Ishikawa (cell line): ENCODE results near the gene TTC34.
A peak's percentile ranks its signal among the peaks of the same experiment; 100 is the strongest.

Experiments
- CEBPB ChIP-seq: IDR thresholded peaks from 2 replicates; pipeline ENCODE4 v1.6.1; 2012
- EGR1 ChIP-seq: IDR thresholded peaks from 2 replicates; pipeline ENCODE4 v1.6.1; 2012
- EP300 ChIP-seq: IDR thresholded peaks from 2 replicates; pipeline ENCODE4 v1.6.1; 2012; ENCODE audit warnings: borderline replicate concordance
- FOXM1 ChIP-seq: IDR thresholded peaks from 2 replicates; pipeline ENCODE4 v1.6.1; 2012; ENCODE audit warnings: low read depth, borderline replicate concordance
- NFIC ChIP-seq: IDR thresholded peaks from 2 replicates; pipeline ENCODE4 v1.6.1; 2012
- RAD21 ChIP-seq: IDR thresholded peaks from 2 replicates; pipeline ENCODE4 v1.6.1; 2012; ENCODE audit warnings: low read depth
- TAF1 ChIP-seq: IDR thresholded peaks from 2 replicates; pipeline ENCODE4 v1.6.1; 2012; ENCODE audit warnings: low read depth, mild to moderate bottlenecking
- TCF12 ChIP-seq: IDR thresholded peaks from 2 replicates; pipeline ENCODE4 v1.6.1; 2012; ENCODE audit warnings: low read depth
- TEAD4 ChIP-seq: IDR thresholded peaks from 2 replicates; pipeline ENCODE4 v1.6.1; 2012
- YY1 ChIP-seq: IDR thresholded peaks from 2 replicates; pipeline ENCODE4 v1.6.1; 2012; ENCODE audit warnings: low read depth
- ZBTB7A ChIP-seq: IDR thresholded peaks from 2 replicates; pipeline ENCODE4 v1.6.1; 2012; ENCODE audit warnings: low read depth
- TF ChIP-seq, protein P1 (sequence below): IDR thresholded peaks from 2 replicates; pipeline ENCODE4 v1.6.1; 2012
- TF ChIP-seq, protein P2 (sequence below): IDR thresholded peaks from 2 replicates; pipeline ENCODE4 v1.6.1; 2012; ENCODE audit warnings: low read depth, mild to moderate bottlenecking
- TF ChIP-seq, protein P3 (sequence below): IDR thresholded peaks from 2 replicates; pipeline ENCODE4 v1.6.1; 2012

TTC34 gene, protein sequence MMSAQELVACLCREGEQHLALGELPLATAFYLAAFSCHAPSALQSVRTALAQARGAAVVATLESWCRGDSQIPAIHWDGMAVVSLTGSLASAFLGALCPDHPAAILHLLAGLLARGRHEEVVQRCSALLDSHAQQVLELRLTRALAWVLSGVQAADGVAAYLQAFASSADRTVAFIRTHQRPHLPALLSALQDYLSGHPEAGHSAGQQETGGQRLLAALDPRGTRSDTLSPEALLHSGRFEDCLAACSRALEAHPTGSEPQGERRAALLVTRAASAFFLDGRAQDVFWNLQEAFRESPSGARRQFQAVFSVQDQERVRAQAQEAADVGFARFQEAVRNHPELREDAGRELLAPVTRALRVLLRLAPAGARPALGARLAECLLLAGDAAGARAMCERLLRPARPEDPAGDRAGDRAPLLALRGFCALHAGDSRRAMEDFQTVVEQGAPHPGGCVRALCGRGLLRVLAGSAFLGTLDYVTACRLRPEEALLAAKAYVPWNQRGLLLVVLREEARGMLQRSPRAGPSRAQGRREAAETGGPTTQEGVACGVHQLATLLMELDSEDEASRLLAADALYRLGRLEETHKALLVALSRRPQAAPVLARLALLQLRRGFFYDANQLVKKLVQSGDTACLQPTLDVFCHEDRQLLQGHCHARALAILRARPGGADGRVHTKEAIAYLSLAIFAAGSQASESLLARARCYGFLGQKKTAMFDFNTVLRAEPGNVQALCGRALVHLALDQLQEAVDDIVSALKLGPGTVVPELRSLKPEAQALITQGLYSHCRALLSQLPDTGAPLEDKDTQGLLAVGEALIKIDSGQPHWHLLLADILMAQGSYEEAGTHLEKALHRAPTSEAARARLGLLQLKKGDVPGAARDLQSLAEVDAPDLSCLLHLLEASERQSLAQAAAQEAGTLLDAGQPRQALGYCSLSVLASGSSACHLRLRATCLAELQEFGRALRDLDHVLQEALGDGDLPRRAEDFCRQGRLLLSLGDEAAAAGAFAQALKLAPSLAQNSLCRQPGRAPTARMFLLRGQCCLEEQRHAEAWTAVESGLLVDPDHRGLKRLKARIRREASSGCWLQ

DNA sequence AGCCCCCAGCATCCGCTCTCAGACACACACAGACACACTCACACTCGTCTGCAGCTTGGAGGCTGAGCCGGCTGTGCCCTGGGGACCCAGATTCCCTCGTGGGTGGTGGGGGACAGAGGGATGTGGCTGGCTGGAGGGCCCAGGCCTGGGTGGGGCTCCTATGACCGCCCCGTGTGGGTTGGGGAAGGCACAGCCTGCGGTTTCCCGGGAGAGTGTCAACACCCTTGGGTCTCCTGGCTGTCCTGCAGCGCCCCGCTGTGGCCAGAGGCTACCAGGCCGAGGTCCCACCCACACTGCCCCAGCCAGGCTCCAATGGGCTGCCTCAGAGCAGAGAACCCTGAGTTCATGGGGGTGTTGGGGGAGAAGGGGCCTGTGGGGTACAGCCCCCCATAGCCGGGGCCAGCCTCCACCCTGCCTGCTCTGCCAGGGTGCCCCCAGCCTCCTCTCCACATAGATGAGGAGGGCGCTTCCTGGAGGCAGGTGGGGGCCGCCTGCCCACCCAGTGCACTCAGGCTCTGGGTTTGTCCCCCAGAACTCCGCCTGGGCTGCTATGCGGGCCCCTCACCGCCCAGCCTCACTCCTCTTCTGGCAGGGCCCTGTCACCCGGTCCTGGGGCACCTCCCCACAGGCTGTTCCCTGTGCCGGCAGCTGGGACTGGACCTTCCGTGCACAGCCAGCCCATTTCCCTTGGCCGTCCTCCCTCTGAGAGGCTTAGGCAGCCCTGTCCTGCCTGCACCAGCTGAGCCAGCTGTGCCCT lies at the start of gene TTC34:
Gene TTC34, minus strand, starts transcription at position 159 of the 757 bp plus-strand sequence. CDS start 866 bp downstream, outside the sequence.
- TF ChIP-seq EP300 (no peak), RAD21 (peak; percentile 74)

DNA sequence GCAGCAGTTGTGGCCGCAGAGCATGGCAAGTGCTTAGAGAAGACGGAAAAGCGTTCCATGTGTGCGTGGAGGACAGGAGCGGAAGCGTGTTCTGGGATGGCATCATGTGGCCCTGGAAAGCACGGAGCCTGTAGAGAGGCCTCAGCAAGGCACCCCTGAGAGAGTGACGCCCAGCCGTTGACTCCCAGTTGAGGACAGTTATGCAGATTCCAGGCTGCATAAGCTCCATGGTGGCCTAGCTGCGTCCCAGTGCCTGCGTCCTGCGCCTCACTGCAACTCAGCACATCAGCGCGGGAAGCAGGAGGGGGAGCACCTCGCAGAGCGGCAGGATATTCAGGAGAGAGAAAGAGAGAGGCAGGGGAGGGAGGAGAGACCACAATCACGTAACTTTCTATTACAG lies 49.0 kb upstream of the TTC34 start:
- TF ChIP-seq ZBTB7A (no peak), TAF1 (no peak), FOXM1 (no peak), TEAD4 (no peak), TCF12 (no peak), EGR1 (no peak), NFIC (no peak)
- TF ChIP-seq, protein P1, sequence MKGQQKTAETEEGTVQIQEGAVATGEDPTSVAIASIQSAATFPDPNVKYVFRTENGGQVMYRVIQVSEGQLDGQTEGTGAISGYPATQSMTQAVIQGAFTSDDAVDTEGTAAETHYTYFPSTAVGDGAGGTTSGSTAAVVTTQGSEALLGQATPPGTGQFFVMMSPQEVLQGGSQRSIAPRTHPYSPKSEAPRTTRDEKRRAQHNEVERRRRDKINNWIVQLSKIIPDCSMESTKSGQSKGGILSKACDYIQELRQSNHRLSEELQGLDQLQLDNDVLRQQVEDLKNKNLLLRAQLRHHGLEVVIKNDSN: no peak

DNA sequence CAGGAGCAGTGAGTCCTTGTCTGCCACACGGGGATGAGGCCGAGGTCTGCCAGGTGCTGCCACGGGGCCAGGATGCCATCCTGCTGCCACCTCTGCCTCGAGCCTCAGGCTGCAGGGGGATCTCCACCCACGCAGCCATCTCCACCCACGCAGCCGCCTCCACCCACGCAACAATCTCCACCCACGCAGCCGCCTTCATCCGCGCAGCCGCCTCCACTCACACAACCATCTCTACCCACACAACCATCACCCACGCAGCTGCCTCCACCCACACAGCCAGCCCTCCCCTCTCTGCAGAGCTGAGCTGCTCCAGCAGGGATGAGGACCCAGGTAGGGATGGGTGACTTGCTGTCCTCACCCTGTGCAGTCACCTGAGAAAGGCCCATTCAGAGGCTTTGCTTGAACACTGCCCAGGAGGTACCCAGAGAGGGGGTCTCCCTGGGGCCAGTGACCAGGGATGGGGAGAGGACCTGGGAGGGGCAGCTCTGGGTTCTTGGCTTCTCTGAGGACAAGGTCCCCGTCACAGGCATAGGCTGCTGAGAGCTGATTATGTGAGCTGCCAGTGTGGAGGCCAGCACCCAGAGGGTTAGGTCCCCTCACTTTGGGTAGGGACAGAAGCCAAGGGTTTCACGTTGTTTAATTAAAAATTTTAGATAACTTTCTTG lies 46.6 kb upstream of the TTC34 start:
- TF ChIP-seq NFIC: no peak
- TF ChIP-seq, protein P2, sequence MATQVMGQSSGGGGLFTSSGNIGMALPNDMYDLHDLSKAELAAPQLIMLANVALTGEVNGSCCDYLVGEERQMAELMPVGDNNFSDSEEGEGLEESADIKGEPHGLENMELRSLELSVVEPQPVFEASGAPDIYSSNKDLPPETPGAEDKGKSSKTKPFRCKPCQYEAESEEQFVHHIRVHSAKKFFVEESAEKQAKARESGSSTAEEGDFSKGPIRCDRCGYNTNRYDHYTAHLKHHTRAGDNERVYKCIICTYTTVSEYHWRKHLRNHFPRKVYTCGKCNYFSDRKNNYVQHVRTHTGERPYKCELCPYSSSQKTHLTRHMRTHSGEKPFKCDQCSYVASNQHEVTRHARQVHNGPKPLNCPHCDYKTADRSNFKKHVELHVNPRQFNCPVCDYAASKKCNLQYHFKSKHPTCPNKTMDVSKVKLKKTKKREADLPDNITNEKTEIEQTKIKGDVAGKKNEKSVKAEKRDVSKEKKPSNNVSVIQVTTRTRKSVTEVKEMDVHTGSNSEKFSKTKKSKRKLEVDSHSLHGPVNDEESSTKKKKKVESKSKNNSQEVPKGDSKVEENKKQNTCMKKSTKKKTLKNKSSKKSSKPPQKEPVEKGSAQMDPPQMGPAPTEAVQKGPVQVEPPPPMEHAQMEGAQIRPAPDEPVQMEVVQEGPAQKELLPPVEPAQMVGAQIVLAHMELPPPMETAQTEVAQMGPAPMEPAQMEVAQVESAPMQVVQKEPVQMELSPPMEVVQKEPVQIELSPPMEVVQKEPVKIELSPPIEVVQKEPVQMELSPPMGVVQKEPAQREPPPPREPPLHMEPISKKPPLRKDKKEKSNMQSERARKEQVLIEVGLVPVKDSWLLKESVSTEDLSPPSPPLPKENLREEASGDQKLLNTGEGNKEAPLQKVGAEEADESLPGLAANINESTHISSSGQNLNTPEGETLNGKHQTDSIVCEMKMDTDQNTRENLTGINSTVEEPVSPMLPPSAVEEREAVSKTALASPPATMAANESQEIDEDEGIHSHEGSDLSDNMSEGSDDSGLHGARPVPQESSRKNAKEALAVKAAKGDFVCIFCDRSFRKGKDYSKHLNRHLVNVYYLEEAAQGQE: no peak
- TF ChIP-seq EP300: no peak
- no peak for TF ChIP-seq CEBPB
- 0 out of 2 replicates have a peak, but pooled peaks have one; percentile 10 for TF ChIP-seq EGR1

DNA sequence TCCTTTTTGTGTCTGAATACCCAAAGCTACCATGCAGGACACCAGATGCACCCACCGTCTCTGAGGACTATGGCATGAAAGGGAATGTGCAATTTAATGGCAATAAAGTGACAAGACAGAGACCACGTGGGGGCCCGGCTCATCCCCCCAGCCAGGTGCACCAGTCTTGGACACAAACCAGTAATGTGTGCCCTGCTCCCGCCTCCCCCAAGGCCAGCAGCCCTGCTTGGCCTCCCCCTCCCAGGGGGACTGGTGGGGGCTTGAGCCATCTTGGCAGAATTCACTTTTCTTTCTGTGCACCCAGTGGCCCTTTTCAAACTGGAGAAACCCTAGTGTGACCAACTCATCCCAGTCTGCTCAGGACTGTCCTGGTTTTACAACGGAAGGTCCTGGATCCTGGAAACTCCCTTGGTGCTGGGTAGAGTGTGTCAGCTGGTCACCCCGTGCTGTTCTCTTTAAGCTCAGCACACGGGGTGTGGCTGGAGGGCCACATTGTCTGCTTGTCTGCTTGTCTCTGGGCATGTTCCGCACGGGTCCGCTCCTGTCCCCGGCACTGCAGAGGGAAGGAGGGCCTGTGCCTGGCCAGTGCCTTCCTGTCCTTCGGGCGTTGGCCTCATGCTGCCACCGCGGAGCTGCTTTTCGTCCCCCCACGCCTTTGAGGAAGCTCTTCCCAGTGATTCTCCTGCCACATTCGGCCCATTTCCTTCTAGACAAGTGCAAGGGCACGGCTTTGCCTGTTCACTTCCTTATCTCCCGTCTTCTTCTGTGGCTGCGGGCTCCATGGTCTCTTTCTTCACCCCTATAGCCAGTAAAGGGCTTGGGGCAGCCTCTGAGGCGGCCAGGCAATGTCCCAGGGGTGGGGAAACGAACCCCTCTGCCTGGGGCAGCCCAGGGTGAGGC lies 45.8 kb upstream of the TTC34 start:
- TF ChIP-seq RAD21 (no peak), YY1 (no peak), TEAD4 (no peak), EGR1 (no peak), TCF12 (no peak), CEBPB (no peak)
- TF ChIP-seq, protein P1: no peak

DNA sequence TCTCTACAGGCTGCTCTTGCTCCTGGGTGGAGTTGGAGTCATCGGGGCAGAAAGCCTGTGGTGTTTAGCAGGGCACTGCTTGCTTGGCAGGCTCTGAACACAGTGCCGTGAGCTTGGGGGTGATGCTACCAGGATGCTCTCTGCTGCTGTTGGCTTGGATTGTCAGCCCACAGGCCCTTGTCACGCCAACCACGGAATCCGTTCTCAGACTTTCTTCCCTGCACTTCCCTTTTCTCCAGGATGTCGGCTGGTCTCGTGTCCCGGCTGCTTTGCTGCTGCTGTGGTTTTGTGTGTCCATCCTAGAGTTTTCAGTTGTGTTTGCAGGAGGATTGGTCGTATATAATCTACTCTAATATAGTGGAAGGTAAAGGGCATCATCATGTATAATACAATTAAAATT lies 44.4 kb upstream of the TTC34 start:
- TF ChIP-seq EP300 (no peak), YY1 (no peak), CEBPB (no peak)
- TF ChIP-seq, protein P3, sequence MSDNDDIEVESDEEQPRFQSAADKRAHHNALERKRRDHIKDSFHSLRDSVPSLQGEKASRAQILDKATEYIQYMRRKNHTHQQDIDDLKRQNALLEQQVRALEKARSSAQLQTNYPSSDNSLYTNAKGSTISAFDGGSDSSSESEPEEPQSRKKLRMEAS: no peak
- TF ChIP-seq, protein P2: no peak
